Measurements from ENCODE around the gene FMNL2. TPM values are rescaled to one million over a fixed set of nuclear protein-coding genes. Genes with fewer than 3 reads are reported as not detected.
"Not testable (repeated sequence)": the region's sequence is repeated elsewhere in the genome, so short reads cannot be mapped to it uniquely, and the experiment has no call there.

Gene FMNL2
- total RNA-seq, 1 donor from 2014 or later, result 129 TPM

DNA sequence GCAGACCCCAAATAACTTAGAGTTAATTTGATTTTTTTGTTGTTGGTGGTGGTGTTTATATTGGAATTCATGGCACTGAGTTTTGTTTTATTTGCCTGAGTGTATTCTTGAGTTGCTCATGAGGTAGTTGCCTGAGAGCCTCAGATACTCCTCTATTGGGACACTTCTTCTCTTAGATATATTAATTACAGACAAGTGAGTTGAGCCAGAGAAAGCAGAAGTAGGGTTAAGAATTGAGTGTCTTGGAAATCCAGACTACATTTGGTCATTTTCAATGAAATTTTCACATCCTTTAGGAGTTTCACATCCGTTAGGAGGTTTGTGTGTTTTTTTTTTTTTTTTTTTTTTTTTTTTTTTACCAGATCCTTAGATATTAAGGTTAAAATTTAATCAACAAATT is 29.0 kb downstream of the FMNL2 start:
- intact Hi-C loops (cut with DNase I), result no loop called here
- no peak for ATAC-seq
- no peak for DNase-seq (ENCODE audit: low spot score)

- DNase-seq (ENCODE audit: low spot score) (no peak), ATAC-seq (no peak)
- intact Hi-C loops (cut with DNase I), result no loop called here
These were observed 32.8 kb downstream of the FMNL2 start for GRCh38 chr2:152367547-152368390.

- intact Hi-C loops (cut with DNase I), result no loop called here
- ATAC-seq, result no peak
- DNase-seq (ENCODE audit: low spot score), result no peak
These were observed 34.3 kb downstream of the FMNL2 start for GRCh38 chr2:152369176-152369860.

GRCh38 chr2:152370783-152371182 is 35.8 kb downstream of the FMNL2 start:
- DNase-seq (ENCODE audit: low spot score) (no peak), ATAC-seq (no peak)
- intact Hi-C loops (cut with DNase I), result no loop called here

DNA sequence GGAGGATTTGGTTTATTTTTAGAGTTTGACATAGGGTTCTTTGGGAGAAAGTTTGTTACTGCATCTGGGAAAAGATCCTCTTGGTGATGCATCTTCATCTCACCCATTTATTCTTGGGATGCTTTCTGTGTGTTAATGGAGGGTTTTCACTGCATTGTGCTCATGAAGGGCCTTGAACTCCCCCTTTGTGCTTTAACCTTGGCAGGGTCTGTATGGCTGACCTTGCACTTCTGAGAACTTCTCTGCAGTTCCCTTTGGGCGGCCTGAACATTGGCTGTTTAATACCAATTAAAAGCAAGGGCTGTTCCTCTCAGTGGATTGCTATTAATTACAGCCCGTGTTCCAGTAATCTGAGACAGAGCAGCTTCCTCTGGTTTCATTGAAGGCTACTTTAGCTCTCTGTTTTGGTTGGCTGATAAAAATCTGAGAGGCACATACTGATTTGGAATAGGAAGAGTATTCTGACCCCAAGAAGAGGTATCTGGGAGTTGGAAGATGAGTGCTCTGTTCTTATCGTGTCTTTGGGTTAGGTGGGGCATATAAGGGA is 37.5 kb downstream of the FMNL2 start:
- peak; percentile 46 for ATAC-seq
- intact Hi-C loops (cut with DNase I), result no loop called here
- DNase-seq (ENCODE audit: low spot score), result no peak

- no peak for ATAC-seq
- no peak for DNase-seq (ENCODE audit: low spot score)
- intact Hi-C loops (cut with DNase I), result no loop called here
These were observed 40.2 kb downstream of the FMNL2 start for GRCh38 chr2:152375174-152375573.

DNA sequence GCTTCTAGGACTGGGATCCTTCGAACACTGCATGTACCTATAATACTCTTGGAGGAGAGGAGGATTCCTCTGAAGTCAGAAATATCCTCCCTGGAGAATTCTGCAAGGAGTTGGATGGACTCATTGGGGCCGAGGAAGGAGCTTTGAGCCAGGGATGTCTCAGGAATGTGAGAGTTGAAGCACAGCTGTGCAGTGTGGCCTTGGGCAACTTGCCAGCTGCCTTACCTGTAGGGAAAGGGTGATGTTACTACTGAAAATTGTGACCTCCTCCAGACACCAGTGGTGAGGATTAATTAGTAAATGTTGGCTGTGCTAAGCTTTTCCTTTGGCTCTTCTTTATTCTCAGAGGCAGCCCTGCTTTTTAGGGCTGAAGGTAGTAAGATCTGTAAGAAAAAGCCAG is 41.4 kb downstream of the FMNL2 start:
- ATAC-seq, result no peak
- intact Hi-C loops (cut with DNase I), result no loop called here
- DNase-seq (ENCODE audit: low spot score), result no peak

- intact Hi-C loops (cut with DNase I), result no loop called here
- no peak for DNase-seq (ENCODE audit: low spot score)
- no peak for ATAC-seq
These were observed 42.0 kb downstream of the FMNL2 start for GRCh38 chr2:152376968-152377367.

DNA sequence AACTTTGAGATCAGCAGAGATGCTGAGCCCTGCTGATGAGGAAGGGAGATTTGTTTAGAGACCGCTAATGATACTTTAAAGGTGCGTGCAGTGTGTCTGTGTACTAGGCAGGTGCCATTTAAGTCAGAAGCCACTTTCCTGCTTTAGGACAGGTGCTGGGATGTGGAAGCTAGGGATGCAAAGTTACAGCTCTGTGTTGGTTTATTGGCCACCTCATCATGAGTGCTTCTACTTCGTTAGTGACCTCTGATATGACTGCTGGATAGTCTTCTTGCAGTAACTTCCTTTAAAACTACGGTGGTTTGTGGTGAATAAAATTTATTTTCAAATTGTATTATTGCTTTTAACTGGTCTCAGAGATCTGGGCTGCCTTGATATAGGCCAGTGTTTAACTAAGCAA is 44.1 kb downstream of the FMNL2 start:
- no peak for ATAC-seq
- DNase-seq (ENCODE audit: low spot score), result no peak
- intact Hi-C loops (cut with DNase I), result no loop called here

GRCh38 chr2:152380261-152381055 is 45.5 kb downstream of the FMNL2 start:
- ATAC-seq, result no peak
- DNase-seq (ENCODE audit: low spot score), result no peak
- intact Hi-C loops (cut with DNase I), result no loop called here

GRCh38 chr2:152383702-152384101 is 48.7 kb downstream of the FMNL2 start:
- ATAC-seq (no peak), DNase-seq (ENCODE audit: low spot score) (no peak)
- intact Hi-C loops (cut with DNase I), result no loop called here

DNA sequence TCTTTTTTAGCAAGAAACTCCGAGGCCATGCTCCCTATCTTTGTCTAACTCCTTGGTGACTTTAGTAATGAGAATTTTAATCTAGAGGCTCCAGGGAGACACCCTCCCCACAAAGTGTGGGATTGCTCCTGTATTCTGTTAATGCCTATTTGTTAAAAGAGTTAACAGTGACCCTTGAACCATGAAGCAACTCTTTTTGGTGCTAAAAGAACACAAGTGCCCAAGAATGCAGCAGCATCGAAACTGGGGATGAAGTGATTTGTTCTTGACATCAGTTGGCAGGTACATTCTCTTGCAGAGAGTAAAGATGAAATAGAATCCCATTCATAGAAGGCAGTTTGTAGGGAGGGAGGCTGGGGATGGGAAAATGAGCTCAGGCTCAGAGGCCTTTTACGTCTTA is 50.0 kb downstream of the FMNL2 start:
- DNase-seq (ENCODE audit: low spot score), result no peak
- ATAC-seq, result no peak
- intact Hi-C loops (cut with DNase I), result no loop called here

GRCh38 chr2:152385650-152386049 is 50.7 kb downstream of the FMNL2 start:
- ATAC-seq, result no peak
- DNase-seq (ENCODE audit: low spot score), result no peak
- intact Hi-C loops (cut with DNase I), result no loop called here

- DNase-seq (ENCODE audit: low spot score), result no peak
- ATAC-seq, result no peak
- intact Hi-C loops (cut with DNase I), result no loop called here
These were observed 51.3 kb downstream of the FMNL2 start for GRCh38 chr2:152386266-152386665.

DNA sequence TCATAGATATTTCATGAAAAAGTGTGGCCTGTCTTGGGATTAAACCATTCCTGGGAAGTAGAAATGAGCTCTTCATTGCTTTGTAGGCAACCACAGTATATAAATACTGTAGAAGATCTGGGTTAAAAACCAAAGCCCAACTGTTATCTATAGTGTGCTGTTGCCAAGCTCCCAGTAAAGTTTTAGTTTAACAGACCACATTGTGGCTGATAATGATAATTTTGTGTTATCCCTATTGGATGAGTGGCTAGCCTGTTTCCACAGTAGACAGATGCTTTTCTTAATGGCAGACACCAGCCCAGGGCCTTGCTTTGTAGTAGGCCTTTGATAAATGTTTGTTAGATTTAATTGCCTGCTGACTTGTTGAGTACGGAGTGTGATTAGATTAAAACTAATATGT is 52.1 kb downstream of the FMNL2 start:
- no peak for DNase-seq (ENCODE audit: low spot score)
- intact Hi-C loops (cut with DNase I), result no loop called here
- no peak for ATAC-seq

DNA sequence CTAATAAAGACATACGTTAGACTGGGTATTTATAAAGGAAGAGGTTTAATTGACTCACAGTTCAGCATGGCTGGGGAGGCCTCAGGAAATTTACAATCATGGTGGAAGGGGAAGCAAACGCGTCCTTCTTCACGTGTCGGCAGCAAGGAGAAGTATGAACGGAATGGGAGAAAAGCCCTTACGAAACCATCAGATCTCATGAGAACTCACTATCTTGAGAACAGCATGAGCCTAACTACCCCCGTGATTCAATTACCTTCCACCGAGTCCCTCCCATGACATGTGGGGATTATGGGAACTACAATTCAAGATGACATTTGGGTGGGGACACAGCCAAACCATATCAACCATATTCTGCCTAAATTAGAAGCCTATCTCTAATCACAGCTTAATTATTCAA is 53.3 kb downstream of the FMNL2 start:
- ATAC-seq; DNase-seq (ENCODE audit: low spot score); intact Hi-C loops (cut with DNase I): not testable (repeated sequence)

- no peak for DNase-seq (ENCODE audit: low spot score)
These were observed 54.5 kb downstream of the FMNL2 start for GRCh38 chr2:152389483-152389882.

GRCh38 chr2:152390837-152391236 is 55.9 kb downstream of the FMNL2 start:
- no peak for ATAC-seq
- DNase-seq (ENCODE audit: low spot score), result no peak
- intact Hi-C loops (cut with DNase I), result no loop called here

More at GRCh38 chr2:152389483-152389882, 54.5 kb downstream of the FMNL2 start:
- no peak for ATAC-seq
- intact Hi-C loops (cut with DNase I), result no loop called here

GRCh38 chr2:152391318-152391717 is 56.3 kb downstream of the FMNL2 start:
- intact Hi-C loops (cut with DNase I), result no loop called here
- DNase-seq (ENCODE audit: low spot score) (no peak), ATAC-seq (no peak)
